Esophagus squamous epithelium (tissue), 4 donors: ENCODE measurements around the gene MRPS33.

Experiments
- POLR2A ChIP-seq, 4 donors: fragments of 450-650 bp; IDR thresholded peaks; one replicate each; pipeline ENCODE4 v1.6.1; 2017; ENCODE audit warnings: antibody characterized with exemption in 4 of 4, mild to moderate bottlenecking in 4 of 4, moderate library complexity in 3 of 4
- TF ChIP-seq, protein P1 (sequence below), 6 experiments: fragments of 450-650 bp in 4 of 6; fragments of 200-600 bp in 2 of 6; sonication (generic) in 2 of 6; IDR thresholded peaks; one replicate each; pipeline ENCODE4 v1.5.1; 2016 to 2019; ENCODE audit warnings: antibody characterized with exemption in 6 of 6, mild to moderate bottlenecking in 4 of 6, moderate library complexity in 4 of 6

DNA sequence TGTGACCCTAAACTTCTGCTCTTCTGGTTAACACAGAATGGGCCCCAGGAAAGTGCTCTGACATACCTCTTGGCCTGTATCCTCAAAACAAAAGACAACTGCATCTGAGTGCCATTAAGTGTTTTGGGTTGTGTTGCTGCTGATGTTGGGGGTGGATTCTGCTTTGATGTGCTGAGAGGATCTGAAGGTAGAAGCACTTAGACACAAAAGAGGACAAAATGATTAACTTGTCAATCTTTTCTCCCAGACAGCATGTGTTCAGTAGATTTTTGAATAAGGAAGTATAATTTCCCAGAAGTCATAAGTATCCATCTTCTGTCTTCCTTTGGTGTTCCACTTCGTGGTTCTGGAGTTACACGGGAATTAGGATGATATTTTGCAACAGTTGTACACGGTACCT, 43.0 kb upstream of the MRPS33 start:
- TF ChIP-seq, protein P1, sequence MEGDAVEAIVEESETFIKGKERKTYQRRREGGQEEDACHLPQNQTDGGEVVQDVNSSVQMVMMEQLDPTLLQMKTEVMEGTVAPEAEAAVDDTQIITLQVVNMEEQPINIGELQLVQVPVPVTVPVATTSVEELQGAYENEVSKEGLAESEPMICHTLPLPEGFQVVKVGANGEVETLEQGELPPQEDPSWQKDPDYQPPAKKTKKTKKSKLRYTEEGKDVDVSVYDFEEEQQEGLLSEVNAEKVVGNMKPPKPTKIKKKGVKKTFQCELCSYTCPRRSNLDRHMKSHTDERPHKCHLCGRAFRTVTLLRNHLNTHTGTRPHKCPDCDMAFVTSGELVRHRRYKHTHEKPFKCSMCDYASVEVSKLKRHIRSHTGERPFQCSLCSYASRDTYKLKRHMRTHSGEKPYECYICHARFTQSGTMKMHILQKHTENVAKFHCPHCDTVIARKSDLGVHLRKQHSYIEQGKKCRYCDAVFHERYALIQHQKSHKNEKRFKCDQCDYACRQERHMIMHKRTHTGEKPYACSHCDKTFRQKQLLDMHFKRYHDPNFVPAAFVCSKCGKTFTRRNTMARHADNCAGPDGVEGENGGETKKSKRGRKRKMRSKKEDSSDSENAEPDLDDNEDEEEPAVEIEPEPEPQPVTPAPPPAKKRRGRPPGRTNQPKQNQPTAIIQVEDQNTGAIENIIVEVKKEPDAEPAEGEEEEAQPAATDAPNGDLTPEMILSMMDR (IDR thresholded peaks at IDR 0.05), result no peak
- TF ChIP-seq POLR2A (IDR thresholded peaks at IDR 0.05), result no peak
